AG08395 (cell line): Measurements from ENCODE around the gene SHISA9.
A peak's percentile ranks its signal among the peaks of the same experiment; 100 is the strongest.

ENCODE experiments used
- DNase-seq: peaks from one replicate; pipeline ENCODE4 v3.0.0; 2012; ENCODE audit warnings: mixed read lengths, low spot score

SHISA9 gene

GRCh38 chr16:13077816-13078215 is 176.4 kb downstream of the SHISA9 start:
- no peak for DNase-seq

DNA sequence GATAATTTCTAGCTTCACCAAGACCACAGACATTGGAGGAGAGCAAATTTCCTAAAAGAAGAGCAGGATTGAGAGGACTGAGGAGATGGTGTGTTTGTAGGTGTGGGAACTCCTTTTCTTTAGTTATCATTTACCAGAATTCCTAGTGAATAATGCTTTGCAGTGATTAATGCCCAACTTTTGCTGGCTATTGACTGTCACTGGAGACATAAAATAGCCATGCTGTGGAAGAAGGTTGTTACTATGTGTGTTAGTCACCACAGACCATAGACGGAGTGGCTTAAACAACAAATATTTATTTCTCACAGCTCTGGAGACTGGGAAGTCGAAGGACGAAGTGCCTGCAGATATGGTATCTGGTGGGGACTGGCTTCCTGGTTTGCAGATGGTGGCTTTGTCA is 179.1 kb downstream of the SHISA9 start:
- DNase-seq = no peak

GRCh38 chr16:13081825-13082331 is 180.5 kb downstream of the SHISA9 start:
- DNase-seq = no peak

DNA sequence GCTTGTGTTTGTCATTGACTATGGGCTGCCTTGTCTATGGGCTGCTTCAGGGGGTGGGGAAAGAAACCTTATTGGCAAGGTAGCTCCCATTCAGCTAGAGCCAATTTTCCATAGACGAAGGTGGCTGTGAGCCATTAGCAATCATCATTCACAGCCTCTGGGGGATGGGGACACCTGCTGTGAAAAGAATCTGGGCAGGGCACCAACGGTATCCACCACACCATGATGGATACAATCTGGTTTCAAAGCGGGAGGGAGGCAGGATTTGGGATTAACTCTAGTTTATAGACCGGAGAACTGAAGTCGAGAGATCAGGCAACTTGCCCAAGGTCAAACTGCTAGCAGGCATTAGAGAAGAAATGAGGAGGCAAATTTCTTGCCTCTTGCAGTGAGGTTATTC is 182.3 kb downstream of the SHISA9 start:
- DNase-seq = no peak

DNA sequence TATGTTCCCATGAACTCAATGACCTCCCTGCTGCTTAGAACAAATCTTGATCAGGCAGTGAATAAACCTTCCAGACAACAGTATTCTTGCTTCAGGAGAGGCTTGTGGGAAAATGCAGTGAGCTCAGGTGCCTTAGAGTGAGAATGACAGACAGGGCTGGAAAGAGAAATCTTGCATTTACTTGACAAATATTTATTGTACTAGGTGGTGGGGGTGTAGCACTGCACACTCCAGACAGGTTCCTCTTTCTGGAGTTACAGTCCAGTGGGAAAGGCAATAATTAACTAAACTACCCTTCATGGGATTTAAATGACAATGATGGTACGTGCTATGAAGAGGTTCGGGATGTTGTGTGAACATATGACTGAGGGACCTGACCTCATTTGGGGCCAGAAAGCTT is 182.9 kb downstream of the SHISA9 start:
- DNase-seq = no peak

- no peak for DNase-seq
Observed at GRCh38 chr16:13093661-13094060, 192.3 kb downstream of the SHISA9 start.

GRCh38 chr16:13095061-13095460 is 193.7 kb downstream of the SHISA9 start:
- DNase-seq = no peak

DNA sequence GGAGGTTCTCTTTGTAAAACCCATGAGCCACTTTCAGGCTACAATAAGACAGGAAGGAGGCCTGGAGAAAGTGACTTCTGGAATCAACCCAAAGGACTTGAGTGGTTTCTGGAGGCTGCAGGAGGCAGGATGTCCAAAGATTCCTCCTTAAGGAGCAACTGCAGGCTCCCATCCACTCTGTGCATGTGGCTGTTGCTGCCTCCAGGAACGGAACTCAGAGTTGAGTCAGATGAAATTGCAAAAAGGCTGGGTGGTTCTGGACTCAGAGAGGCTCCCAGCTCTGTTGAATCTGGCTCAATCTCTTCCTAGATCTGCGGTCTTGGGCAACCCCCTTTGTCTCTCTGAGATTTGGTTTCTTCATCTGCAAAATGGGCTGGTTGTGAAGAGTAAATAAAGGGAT is 197.1 kb downstream of the SHISA9 start:
- no peak for DNase-seq

- DNase-seq = no peak
Observed at GRCh38 chr16:13099822-13100221, 198.4 kb downstream of the SHISA9 start.

DNA sequence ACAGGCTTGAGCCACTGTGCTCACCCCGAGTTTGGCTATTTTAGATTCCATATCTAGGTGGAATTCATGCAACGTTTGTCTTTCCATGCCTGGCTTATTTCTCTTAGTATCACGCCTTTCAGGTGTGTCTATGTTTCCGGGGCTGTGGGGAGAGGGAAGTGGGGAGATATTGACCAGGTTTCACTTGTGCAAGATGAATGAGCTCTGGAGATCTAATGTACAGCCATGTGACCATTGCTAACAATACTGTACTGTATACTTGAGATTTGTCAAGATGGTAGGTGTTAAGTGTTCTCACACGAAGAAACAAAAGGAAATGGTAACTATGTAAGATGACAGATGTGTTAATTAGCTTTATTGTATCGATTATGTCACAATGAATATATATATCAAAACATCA is 199.6 kb downstream of the SHISA9 start:
- no peak for DNase-seq

- DNase-seq = no peak
Observed at GRCh38 chr16:13101828-13102227, 200.4 kb downstream of the SHISA9 start.

- no peak for DNase-seq
Observed at GRCh38 chr16:13102401-13102800, 201.0 kb downstream of the SHISA9 start.

- DNase-seq = no peak
Observed at GRCh38 chr16:13103831-13104530, 202.6 kb downstream of the SHISA9 start.

DNA sequence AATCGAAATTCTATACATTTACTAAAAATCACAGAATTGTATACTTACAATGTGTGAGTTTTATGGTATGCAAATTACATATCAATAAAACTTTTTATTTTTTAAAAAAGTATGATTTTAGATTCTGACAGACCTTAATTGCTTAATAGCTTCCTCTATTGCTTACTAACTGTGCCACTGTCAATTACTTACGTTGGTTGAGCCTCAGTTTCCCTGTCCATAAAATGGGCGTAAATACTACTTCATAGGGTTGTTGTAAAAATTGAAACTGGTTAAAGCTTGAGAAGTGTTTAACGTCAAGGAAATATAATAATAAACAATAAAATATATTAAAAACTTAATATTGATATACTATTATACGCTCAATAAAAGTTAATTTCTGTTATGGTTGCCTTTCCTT is 203.4 kb downstream of the SHISA9 start:
- no peak for DNase-seq

GRCh38 chr16:13105427-13105826 is 204.0 kb downstream of the SHISA9 start:
- DNase-seq = no peak

- no peak for DNase-seq
Observed at GRCh38 chr16:13106464-13106863, 205.1 kb downstream of the SHISA9 start.

DNA sequence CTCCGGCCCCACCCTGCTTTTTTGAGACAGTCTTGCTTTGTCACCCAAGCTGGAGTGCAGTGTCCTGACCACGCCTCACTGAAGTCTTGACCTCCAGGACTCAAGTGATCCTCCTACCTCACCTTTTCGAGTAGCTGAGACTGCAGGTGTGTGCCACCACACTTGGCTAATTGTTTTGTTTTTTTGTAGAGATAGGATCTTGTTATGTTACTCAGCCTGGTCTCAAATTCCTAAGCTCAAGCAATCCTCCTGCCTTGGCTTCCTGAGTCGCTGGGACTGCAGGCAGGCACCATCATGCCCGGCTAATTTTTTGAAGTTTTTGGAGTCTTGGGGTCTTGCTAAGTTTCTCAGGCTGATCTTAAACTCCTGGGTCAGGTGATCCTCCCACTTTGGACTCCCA is 206.7 kb downstream of the SHISA9 start:
- DNase-seq = no peak

DNA sequence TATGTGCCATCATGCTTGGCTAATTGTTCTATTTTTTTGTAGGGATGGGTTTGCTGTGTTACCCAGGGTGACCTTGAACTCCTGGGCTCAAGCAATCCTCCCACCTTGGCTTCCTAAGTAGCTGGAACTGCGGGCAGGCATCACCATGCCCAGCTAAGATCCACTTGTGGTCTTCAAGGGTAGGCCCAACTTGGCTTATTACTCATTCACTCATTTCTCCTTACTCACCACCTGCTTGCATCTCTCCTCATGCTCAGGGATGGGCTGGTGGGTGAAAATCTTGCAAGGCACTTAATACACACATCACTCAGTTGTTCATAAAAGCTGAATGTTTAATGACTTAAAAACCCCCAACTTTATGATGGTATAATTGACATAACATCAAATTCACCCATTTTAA is 207.8 kb downstream of the SHISA9 start:
- DNase-seq = no peak

- peak; percentile 25 for DNase-seq
Observed at GRCh38 chr16:13110124-13110796, 208.9 kb downstream of the SHISA9 start.

GRCh38 chr16:13111747-13112146 is 210.3 kb downstream of the SHISA9 start:
- no peak for DNase-seq

GRCh38 chr16:13113741-13114140 is 212.3 kb downstream of the SHISA9 start:
- no peak for DNase-seq

DNA sequence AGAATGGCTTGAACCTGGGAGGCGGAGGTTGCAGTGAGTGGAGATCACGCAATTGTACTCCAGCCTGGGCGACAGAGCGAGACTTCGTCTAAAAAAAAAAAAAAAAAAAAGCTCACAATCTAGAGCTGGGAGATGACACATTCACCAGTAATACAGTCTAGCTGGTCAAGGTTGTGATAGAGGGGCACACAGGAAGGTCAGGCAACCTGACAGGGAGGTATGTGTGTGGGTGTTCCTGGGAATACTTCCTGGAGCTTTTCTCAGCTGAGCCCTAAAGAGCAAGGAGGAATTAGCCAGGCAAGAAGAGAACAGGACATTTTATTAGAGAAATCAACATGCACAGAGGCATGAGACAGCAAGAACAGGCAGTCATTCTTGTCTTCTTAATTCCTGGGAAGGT is 216.7 kb downstream of the SHISA9 start:
- no peak for DNase-seq

DNA sequence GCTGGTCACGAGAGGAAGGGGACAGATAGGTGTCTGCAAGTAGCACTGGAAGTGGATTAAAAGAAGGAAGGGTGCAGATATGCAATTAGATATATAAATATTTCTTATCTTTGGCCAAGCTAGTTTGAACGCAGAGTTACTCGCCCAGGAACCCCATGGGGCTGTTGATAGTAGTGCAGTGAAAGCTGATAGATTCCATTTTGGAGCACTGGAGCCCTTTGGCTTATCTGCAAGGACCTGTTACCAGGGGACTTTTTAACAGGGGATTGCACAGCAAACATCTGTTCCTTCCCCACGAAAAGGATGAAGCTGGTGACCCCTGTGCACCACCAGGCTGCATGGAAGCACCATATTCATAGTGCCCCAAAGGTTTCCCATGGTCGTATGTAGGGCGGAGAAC is 218.7 kb downstream of the SHISA9 start:
- DNase-seq = no peak

DNA sequence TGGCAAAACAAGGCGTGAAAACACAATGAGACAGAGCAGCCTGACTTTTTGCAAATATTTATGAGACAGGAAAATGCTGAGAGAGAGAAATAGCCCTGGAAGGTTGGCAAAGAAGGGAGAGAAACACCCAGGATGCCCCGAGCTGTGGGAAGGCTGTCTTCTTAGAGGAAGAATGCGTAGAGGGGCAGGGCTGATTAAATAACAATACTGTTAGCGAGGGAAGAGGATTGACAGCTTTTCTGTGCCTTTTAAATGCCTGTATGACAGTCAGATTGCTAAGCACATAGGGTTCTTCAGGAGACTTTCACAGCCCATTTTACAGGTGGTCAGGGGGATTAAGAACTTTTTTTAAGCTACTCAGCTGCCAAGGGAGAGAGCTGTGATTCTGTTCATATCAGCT is 219.2 kb downstream of the SHISA9 start:
- no peak for DNase-seq
